GM12878 (cell line): ENCODE data around the gene ZNF148. TPM values are rescaled to one million over a fixed set of nuclear protein-coding genes. Genes with fewer than 3 reads are reported as not detected.

Experiments used
- ATAC-seq: fragments of 200-7000 bp; cut with Tn5 transposase; 3 replicates; pipeline ENCODE4 v1.9.1; 2020; ENCODE audit warnings: mild to moderate bottlenecking, moderate library complexity
- BruUV-seq: library from RNA; stranded (reverse); fragments of 400-500 nt; replicated peaks from 2 replicates; lab custom pipeline; 2021; lab: Mats Ljungman, UMichigan
- CTCF ChIA-PET: fragments of 300-600 bp; sonication (Branson Sonifier 250); formaldehyde crosslinking; extraction: SDS; loops from one replicate; lab custom pipeline; 2021; ENCODE audit warnings: inconsistent platforms; lab: Yijun Ruan, JAX
- POLR2A ChIA-PET: fragments of 350-600 bp; formaldehyde crosslinking; extraction: SDS; loops from one replicate; lab custom pipeline; 2021; ENCODE audit warnings: inconsistent platforms; lab: Charles Lee
- RAD21 ChIA-PET: fragments of 300-600 bp; sonication (Branson Sonifier 250); formaldehyde crosslinking; loops from one replicate; lab custom pipeline; 2023; ENCODE audit warnings: antibody characterized with exemption; ENCODE audit not compliant: unreplicated experiment; lab: Charles Lee
- SMC1A ChIA-PET: fragments of 300-600 bp; sonication (Branson Sonifier 250); formaldehyde crosslinking; loops from one replicate; lab custom pipeline; 2023; ENCODE audit not compliant: unreplicated experiment, uncharacterized antibody; lab: Charles Lee
- DNase-seq: peaks from one replicate; pipeline ENCODE4 v3.0.0-alpha.2; 2011; ENCODE audit warnings: low read depth, low spot score
- FAIRE-seq: peaks from 3 replicates; lab custom pipeline; 2011; peaks lifted over from hg19 to GRCh38; lab: Jason Lieb, UNC
- H2AFZ ChIP-seq: 2 replicates; pipeline ENCODE4 v1.6.0; 2011; ENCODE audit warnings: low read depth, low read length, control low read depth; ENCODE audit not compliant: control insufficient read depth
- H3K27ac ChIP-seq: 2 replicates; pipeline ENCODE4 v1.5.1; 2011; ENCODE audit warnings: control low read depth; ENCODE audit not compliant: control insufficient read depth, insufficient read depth
- H3K27me3 ChIP-seq, 2 experiments: replicated peaks in 1 of 2; 2 replicates each; pipeline versions ENCODE4 v1.6.0 to v1.6.1; 2011; ENCODE audit warnings: low read length in 1 of 2; ENCODE audit not compliant: control insufficient read depth in 2 of 2, insufficient read depth in 2 of 2
- H3K36me3 ChIP-seq, 2 experiments: 2 replicates each; pipeline ENCODE4 v1.5.1; 2011; ENCODE audit warnings: low read length in 1 of 2; ENCODE audit not compliant: control insufficient read depth in 2 of 2, insufficient read depth in 2 of 2
- H3K4me1 ChIP-seq: 2 replicates; pipeline ENCODE4 v1.6.1; 2011; ENCODE audit warnings: mild to moderate bottlenecking, low read length, moderate library complexity, mixed read lengths; ENCODE audit not compliant: control insufficient read depth, insufficient read depth
- H3K4me2 ChIP-seq: 2 replicates; pipeline ENCODE4 v1.6.0; 2011; ENCODE audit warnings: control low read depth; ENCODE audit not compliant: control insufficient read depth, insufficient read depth
- H3K4me3 ChIP-seq: fragments of 200-600 bp; sonication (generic); 2 replicates; pipeline ENCODE4 v1.5.1; 2016
- H3K79me2 ChIP-seq: 2 replicates; pipeline ENCODE4 v1.6.0; 2011; ENCODE audit warnings: low read length; ENCODE audit not compliant: control insufficient read depth, insufficient read depth
- H3K9ac ChIP-seq: 2 replicates; pipeline ENCODE4 v1.8.0; 2011; ENCODE audit warnings: low read length, control low read depth, mixed read lengths; ENCODE audit not compliant: control insufficient read depth, insufficient read depth
- H3K9me3 ChIP-seq: replicated peaks from 3 replicates; pipeline ENCODE4 v1.5.1; 2011; ENCODE audit warnings: mild to moderate bottlenecking, low read length; ENCODE audit not compliant: control insufficient read depth, insufficient read depth
- H4K20me1 ChIP-seq: 2 replicates; pipeline ENCODE4 v1.6.0; 2011; ENCODE audit not compliant: control insufficient read depth, insufficient read depth
- NFXL1 ChIP-seq: fragments of 450-650 bp; IDR thresholded peaks from 2 replicates; pipeline ENCODE4 v1.6.1; 2017; ENCODE audit warnings: antibody characterized with exemption, mild to moderate bottlenecking, borderline replicate concordance
- SMAD1 ChIP-seq: fragments of 450-650 bp; IDR thresholded peaks from 2 replicates; pipeline ENCODE4 v1.6.1; 2018; ENCODE audit warnings: mild to moderate bottlenecking, low read depth; ENCODE audit not compliant: partially characterized antibody
- SUZ12 ChIP-seq: fragments of 200-600 bp; sonication (generic); IDR thresholded peaks from one replicate; pipeline ENCODE4 v1.6.1; 2018; ENCODE audit warnings: antibody characterized with exemption, mild to moderate bottlenecking; ENCODE audit not compliant: unreplicated experiment
- TARDBP ChIP-seq: IDR thresholded peaks from 2 replicates; pipeline ENCODE4 v1.6.1; 2016; ENCODE audit warnings: borderline replicate concordance
- ZNF24 ChIP-seq: fragments of 450-650 bp; IDR thresholded peaks from 2 replicates; pipeline ENCODE4 v1.6.1; 2017; ENCODE audit warnings: antibody characterized with exemption, mild to moderate bottlenecking
- ZSCAN29 ChIP-seq: fragments of 450-650 bp; IDR thresholded peaks from 2 replicates; pipeline ENCODE4 v1.6.1; 2017; ENCODE audit warnings: mild to moderate bottlenecking, moderate library complexity
- ZZZ3 ChIP-seq: IDR thresholded peaks from 2 replicates; pipeline ENCODE4 v1.6.1; 2011; ENCODE audit warnings: low read depth; ENCODE audit not compliant: control insufficient read depth, insufficient read length
- whole genome bisulfite sequencing: methylation state at CpG from one replicate; pipeline ENCODE4 v1.1.6; 2016; ENCODE audit warnings: low lambda C conversion rate; ENCODE audit not compliant: insufficient replicate concordance, insufficient coverage; ENCODE audit errors: missing lambda C conversion rate; 5-methylcytosine and 5-hydroxymethylcytosine counted together
- in situ Hi-C: fragments of 300-500 bp; cut with MboI; formaldehyde crosslinking; loops from 9 replicates; pipeline ENCODE4 v1.14.3; 2018; ENCODE audit warnings: mixed read lengths
- intact Hi-C: fragments of 100-400 bp; cut with micrococcal nuclease; formaldehyde crosslinking; loops from one replicate; pipeline ENCODE4 v1.14.2; 2022; ENCODE audit not compliant: unreplicated experiment
- polyA plus RNA-seq, 11 experiments: library from polyadenylated mRNA; depleted of rRNA in 4 of 11; unstranded in 6 of 11; stranded (reverse) in 5 of 11; fragments of >200 nt; fragmentation: Nextera tagmentation in 4 of 11; fragmentation: Illumina TruSeq in 1 of 11; extraction: Ambion mirVana in 4 of 11; extraction: Trizol in 1 of 11; gene quantifications; 1 replicate in 1 of 11; 2 replicates in 10 of 11; pipeline versions ENCODE4 v1.2.1 to v1.2.3, GENCODE V29; 2011 to 2016; ENCODE audit warnings: inconsistent platforms in 2 of 11, missing spikeins in 2 of 11, low read depth in 1 of 11
- total RNA-seq, 4 experiments: library from RNA; depleted of rRNA in 3 of 4; stranded (reverse); fragments of >200 nt in 3 of 4; fragmentation: Illumina TruSeq in 1 of 4; extraction: Trizol in 1 of 4; gene quantifications; 2 replicates each; pipeline versions ENCODE4 v1.2.1 to v1.2.3, GENCODE V29; 2013 to 2021
- TF ChIP-seq, protein P1 (sequence below): fragments of 450-650 bp; IDR thresholded peaks from 2 replicates; pipeline ENCODE4 v1.6.1; 2018; ENCODE audit warnings: mild to moderate bottlenecking, low read depth, moderate library complexity; ENCODE audit not compliant: partially characterized antibody
- TF ChIP-seq, protein P2 (sequence below): fragments of 450-650 bp; IDR thresholded peaks from 2 replicates; pipeline ENCODE4 v1.6.1; 2017; ENCODE audit warnings: mild to moderate bottlenecking
- TF ChIP-seq, protein P3 (sequence below): fragments of 450-650 bp; IDR thresholded peaks from 2 replicates; pipeline ENCODE4 v1.6.1; 2017; ENCODE audit warnings: borderline replicate concordance

Gene ZNF148
- total and polyA plus RNA-seq, 10 of the 15 experiments (the other 5 are each of a cell fraction or from before 2014, with no cell fraction given) = 8.6 to 40.4 (median 26.7) TPM

DNA sequence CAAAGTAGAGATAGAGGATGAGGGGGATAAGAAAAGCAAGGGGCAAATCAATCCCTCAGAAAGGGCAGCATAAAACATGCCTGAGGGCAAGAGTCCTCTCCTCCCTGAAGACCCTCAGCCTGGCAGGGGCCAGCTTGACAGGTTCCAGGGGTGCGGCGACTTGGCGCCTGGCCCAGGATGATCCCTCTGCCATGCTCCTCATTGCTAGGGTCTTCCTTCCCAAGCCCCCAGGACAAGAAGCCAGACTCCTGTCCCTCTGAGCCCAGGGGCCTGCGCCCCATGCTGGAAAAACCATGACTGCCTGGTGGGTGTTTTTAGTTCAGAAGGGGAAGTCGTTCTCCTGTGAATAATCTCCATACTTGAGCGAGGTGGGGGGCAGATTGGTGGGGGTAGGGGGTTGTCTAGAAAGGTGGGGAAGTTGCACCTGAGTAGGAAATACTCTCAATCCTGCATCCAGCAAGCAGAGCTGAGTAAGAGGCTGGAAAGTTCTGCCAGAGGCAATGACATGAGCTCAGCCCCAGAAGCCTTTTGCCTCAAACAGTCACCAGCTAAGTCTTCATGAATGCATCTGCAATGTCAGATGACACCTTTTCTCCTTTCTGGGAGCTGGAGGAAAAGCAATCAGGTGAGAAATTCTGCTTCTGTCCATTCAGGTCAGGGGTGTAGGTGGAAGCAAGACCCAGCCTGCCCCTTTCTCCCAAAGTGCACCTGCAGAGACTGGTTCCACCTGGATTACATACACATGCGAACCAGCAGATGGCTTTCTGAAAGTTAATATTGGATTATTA is 180.9 kb downstream of the ZNF148 start:
- ChIA-PET SMC1A (interaction anchor here (0.6 to 2.1 kb wide), 4 partner anchors 10 to 261 kb away, joined by 3 to 6 read pairs (median 3); no protein-coding TSS in a partner anchor), POLR2A (no interaction called here), CTCF (interaction anchor here (0.5 to 1.5 kb wide), 7 partner anchors 7 to 408 kb away, joined by 3 to 4 read pairs (median 3); no protein-coding TSS in a partner anchor), RAD21 (interaction anchor here (0.9 to 1.2 kb wide), 3 partner anchors 47 to 74 kb away, joined by 3 read pairs; no protein-coding TSS in a partner anchor)
- intact Hi-C loops = no loop called here
- FAIRE-seq (no peak), DNase-seq (no peak), ATAC-seq (no peak)
- Histone ChIP-seq H3K36me3 (no peaks in the 10 kb centered on the region), H3K79me2 (no peaks in the 10 kb centered on the region), H4K20me1 (no peaks in the 10 kb centered on the region), H3K9me3 (no peaks in the 10 kb centered on the region), H3K4me3 (no peak overlapping the region), H3K4me1 (peaks cover 44% of the 10 kb centered on the region), H3K4me2 (no peak overlapping the region), H3K27me3 (no peaks in the 10 kb centered on the region), H2AFZ (no peak overlapping the region), H3K9ac (no peak overlapping the region), H3K27ac (no peak overlapping the region)
- TF ChIP-seq, protein P1, sequence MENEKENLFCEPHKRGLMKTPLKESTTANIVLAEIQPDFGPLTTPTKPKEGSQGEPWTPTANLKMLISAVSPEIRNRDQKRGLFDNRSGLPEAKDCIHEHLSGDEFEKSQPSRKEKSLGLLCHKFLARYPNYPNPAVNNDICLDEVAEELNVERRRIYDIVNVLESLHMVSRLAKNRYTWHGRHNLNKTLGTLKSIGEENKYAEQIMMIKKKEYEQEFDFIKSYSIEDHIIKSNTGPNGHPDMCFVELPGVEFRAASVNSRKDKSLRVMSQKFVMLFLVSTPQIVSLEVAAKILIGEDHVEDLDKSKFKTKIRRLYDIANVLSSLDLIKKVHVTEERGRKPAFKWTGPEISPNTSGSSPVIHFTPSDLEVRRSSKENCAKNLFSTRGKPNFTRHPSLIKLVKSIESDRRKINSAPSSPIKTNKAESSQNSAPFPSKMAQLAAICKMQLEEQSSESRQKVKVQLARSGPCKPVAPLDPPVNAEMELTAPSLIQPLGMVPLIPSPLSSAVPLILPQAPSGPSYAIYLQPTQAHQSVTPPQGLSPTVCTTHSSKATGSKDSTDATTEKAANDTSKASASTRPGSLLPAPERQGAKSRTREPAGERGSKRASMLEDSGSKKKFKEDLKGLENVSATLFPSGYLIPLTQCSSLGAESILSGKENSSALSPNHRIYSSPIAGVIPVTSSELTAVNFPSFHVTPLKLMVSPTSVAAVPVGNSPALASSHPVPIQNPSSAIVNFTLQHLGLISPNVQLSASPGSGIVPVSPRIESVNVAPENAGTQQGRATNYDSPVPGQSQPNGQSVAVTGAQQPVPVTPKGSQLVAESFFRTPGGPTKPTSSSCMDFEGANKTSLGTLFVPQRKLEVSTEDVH = no peak
- no peak for TF ChIP-seq ZSCAN29
- TF ChIP-seq, protein P2, sequence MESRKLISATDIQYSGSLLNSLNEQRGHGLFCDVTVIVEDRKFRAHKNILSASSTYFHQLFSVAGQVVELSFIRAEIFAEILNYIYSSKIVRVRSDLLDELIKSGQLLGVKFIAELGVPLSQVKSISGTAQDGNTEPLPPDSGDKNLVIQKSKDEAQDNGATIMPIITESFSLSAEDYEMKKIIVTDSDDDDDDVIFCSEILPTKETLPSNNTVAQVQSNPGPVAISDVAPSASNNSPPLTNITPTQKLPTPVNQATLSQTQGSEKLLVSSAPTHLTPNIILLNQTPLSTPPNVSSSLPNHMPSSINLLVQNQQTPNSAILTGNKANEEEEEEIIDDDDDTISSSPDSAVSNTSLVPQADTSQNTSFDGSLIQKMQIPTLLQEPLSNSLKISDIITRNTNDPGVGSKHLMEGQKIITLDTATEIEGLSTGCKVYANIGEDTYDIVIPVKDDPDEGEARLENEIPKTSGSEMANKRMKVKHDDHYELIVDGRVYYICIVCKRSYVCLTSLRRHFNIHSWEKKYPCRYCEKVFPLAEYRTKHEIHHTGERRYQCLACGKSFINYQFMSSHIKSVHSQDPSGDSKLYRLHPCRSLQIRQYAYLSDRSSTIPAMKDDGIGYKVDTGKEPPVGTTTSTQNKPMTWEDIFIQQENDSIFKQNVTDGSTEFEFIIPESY = no peak
- TF ChIP-seq, protein P3, sequence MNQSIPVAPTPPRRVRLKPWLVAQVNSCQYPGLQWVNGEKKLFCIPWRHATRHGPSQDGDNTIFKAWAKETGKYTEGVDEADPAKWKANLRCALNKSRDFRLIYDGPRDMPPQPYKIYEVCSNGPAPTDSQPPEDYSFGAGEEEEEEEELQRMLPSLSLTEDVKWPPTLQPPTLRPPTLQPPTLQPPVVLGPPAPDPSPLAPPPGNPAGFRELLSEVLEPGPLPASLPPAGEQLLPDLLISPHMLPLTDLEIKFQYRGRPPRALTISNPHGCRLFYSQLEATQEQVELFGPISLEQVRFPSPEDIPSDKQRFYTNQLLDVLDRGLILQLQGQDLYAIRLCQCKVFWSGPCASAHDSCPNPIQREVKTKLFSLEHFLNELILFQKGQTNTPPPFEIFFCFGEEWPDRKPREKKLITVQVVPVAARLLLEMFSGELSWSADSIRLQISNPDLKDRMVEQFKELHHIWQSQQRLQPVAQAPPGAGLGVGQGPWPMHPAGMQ = no peak
- no peak for TF ChIP-seq NFXL1
- TF ChIP-seq SMAD1 = no peak
- no peak for TF ChIP-seq TARDBP
- TF ChIP-seq ZNF24 = no peak
- TF ChIP-seq ZZZ3 = no peak
- TF ChIP-seq SUZ12 = no peak
- in situ Hi-C loops = no loop called here
- no TSS peak for BruUV-seq
- WGBS = 97% methylated on average over 7 of the region's 7 CpGs
